ENCODE data around the gene RASAL1.

RASAL1 gene

GRCh38 chr12:113061061-113061694, 74.4 kb downstream of the RASAL1 start:
- DNase-seq (ENCODE audit: low read depth in 1 of 2, low spot score in 1 of 2), result no peak

- no peak for DNase-seq (ENCODE audit: low read depth in 1 of 2, low spot score in 1 of 2)
Measured at GRCh38 chr12:113060336-113060960, 75.1 kb downstream of the RASAL1 start.

GRCh38 chr12:113059071-113059595, 76.4 kb downstream of the RASAL1 start:
- DNase-seq (ENCODE audit: low read depth in 1 of 2, low spot score in 1 of 2), result no peak

GRCh38 chr12:113058553-113058952, 77.0 kb downstream of the RASAL1 start:
- no peak for DNase-seq (ENCODE audit: low read depth in 1 of 2, low spot score in 1 of 2)

- DNase-seq (ENCODE audit: low read depth in 1 of 2, low spot score in 1 of 2), result no peak
Measured at GRCh38 chr12:113057565-113058485, 77.7 kb downstream of the RASAL1 start.

- DNase-seq (ENCODE audit: low read depth in 1 of 2, low spot score in 1 of 2), result peak in 1 of 2 donors; percentile 22
Measured at GRCh38 chr12:113056631-113057488, 78.7 kb downstream of the RASAL1 start, which contains the start of gene DTX1. Gene DTX1, plus strand, starts transcription at chr12:113056730. Its CDS starts 1,463 bp downstream, at chr12:113058193.

- DNase-seq (ENCODE audit: low read depth in 1 of 2, low spot score in 1 of 2), result no peak
Measured at GRCh38 chr12:113056381-113056630, 79.3 kb downstream of the RASAL1 start.

- DNase-seq (ENCODE audit: low read depth in 1 of 2, low spot score in 1 of 2), result no peak
Measured at GRCh38 chr12:113055594-113056380, 79.8 kb downstream of the RASAL1 start.

- no peak for DNase-seq (ENCODE audit: low read depth in 1 of 2, low spot score in 1 of 2)
Measured at GRCh38 chr12:113054948-113055486, 80.5 kb downstream of the RASAL1 start.

GRCh38 chr12:113052326-113052725, 83.2 kb downstream of the RASAL1 start:
- DNase-seq (ENCODE audit: low read depth in 1 of 2, low spot score in 1 of 2), result no peak

- no peak for DNase-seq (ENCODE audit: low read depth in 1 of 2, low spot score in 1 of 2)
Measured at GRCh38 chr12:113051759-113052158, 83.8 kb downstream of the RASAL1 start.

- no peak for DNase-seq (ENCODE audit: low read depth in 1 of 2, low spot score in 1 of 2)
Measured at GRCh38 chr12:113050795-113051194, 84.8 kb downstream of the RASAL1 start.

GRCh38 chr12:113049976-113050742, 85.4 kb downstream of the RASAL1 start:
- DNase-seq (ENCODE audit: low read depth in 1 of 2, low spot score in 1 of 2), result no peak
